CD8-positive, alpha-beta memory T cell (primary cell): ENCODE data around the gene SLC4A9. TPM values are rescaled to one million over a fixed set of nuclear protein-coding genes. Genes with fewer than 3 reads are reported as not detected.

Experiments used
- CTCF ChIA-PET: fragments of 350-600 bp; sonication (Branson Sonifier 250); formaldehyde crosslinking; loops from one replicate; lab custom pipeline; 2021; ENCODE audit warnings: antibody characterized with exemption; lab: Charles Lee
- POLR2A ChIA-PET: fragments of 350-600 bp; sonication (Branson Sonifier 250); formaldehyde crosslinking; loops from one replicate; lab custom pipeline; 2021; ENCODE audit warnings: antibody characterized with exemption; lab: Charles Lee
- DNase-seq, 5 donors: peaks; one replicate each; pipeline versions ENCODE4 v3.0.0 to v3.0.0-alpha.2; 2020 to 2022; ENCODE audit warnings: mixed read lengths in 1 of 5
- H3K27ac ChIP-seq: one replicate; pipeline ENCODE4 v1.7.0; 2013; ENCODE audit warnings: low read depth, mild to moderate bottlenecking, low read length, moderate library complexity
- H3K27me3 ChIP-seq: 2 replicates; pipeline ENCODE4 v1.7.0; 2013; ENCODE audit warnings: low read length, mild to moderate bottlenecking; ENCODE audit not compliant: insufficient read depth, poor library complexity, severe bottlenecking
- H3K36me3 ChIP-seq: 2 replicates; pipeline ENCODE4 v1.7.0; 2013; ENCODE audit warnings: mild to moderate bottlenecking, low read length, moderate library complexity; ENCODE audit not compliant: insufficient read depth
- H3K4me1 ChIP-seq: 2 replicates; pipeline ENCODE4 v1.7.0; 2013; ENCODE audit warnings: mild to moderate bottlenecking, low read length, moderate library complexity; ENCODE audit not compliant: insufficient read depth
- H3K4me3 ChIP-seq: 2 replicates; pipeline ENCODE4 v1.7.0; 2013; ENCODE audit warnings: mild to moderate bottlenecking, low read length
- H3K9me3 ChIP-seq: 2 replicates; pipeline ENCODE4 v1.7.0; 2013; ENCODE audit warnings: mild to moderate bottlenecking, low read length
- H3K27ac Mint-ChIP-seq, 8 donors: one replicate each; pipeline ENCODE4 v1.8.0; 2020 to 2021; ENCODE audit warnings: mixed read lengths in 8 of 8, mild to moderate bottlenecking in 6 of 8, inconsistent platforms in 3 of 8, moderate library complexity in 3 of 8
- H3K27me3 Mint-ChIP-seq, 2 donors: one replicate each; pipeline ENCODE4 v1.8.0; 2020 to 2021; ENCODE audit warnings: mixed read lengths in 2 of 2, mild to moderate bottlenecking in 1 of 2, moderate library complexity in 1 of 2
- H3K36me3 Mint-ChIP-seq, 3 donors: one replicate each; pipeline ENCODE4 v1.8.0; 2020 to 2021; ENCODE audit warnings: mixed read lengths in 3 of 3, inconsistent platforms in 1 of 3, mild to moderate bottlenecking in 1 of 3
- H3K4me1 Mint-ChIP-seq, 3 donors: one replicate each; pipeline ENCODE4 v1.8.0; 2020 to 2021; ENCODE audit warnings: mixed read lengths in 3 of 3, inconsistent platforms in 1 of 3, mild to moderate bottlenecking in 1 of 3
- H3K4me3 Mint-ChIP-seq, 7 donors: one replicate each; pipeline ENCODE4 v1.8.0; 2020 to 2021; ENCODE audit warnings: mixed read lengths in 7 of 7, mild to moderate bottlenecking in 6 of 7, moderate library complexity in 4 of 7, inconsistent platforms in 2 of 7
- H3K9me3 Mint-ChIP-seq, 5 donors: one replicate each; pipeline ENCODE4 v1.8.0; 2020 to 2022; ENCODE audit warnings: mixed read lengths in 5 of 5, mild to moderate bottlenecking in 3 of 5, moderate library complexity in 2 of 5, inconsistent platforms in 1 of 5
- polyA plus RNA-seq: library from polyadenylated mRNA; unstranded; fragments of 300-500 nt; fragmentation: Illumina TruSeq; gene quantifications from one replicate; pipeline ENCODE4 v1.2.3, GENCODE V29; 2021
- total RNA-seq, 2 experiments: library from RNA; stranded (reverse); gene quantifications; one replicate each; pipeline ENCODE4 v1.2.3, GENCODE V29; 2021

The SLC4A9 gene
- total and polyA plus RNA-seq, 3 experiments from 2014 or later = not detected

DNA sequence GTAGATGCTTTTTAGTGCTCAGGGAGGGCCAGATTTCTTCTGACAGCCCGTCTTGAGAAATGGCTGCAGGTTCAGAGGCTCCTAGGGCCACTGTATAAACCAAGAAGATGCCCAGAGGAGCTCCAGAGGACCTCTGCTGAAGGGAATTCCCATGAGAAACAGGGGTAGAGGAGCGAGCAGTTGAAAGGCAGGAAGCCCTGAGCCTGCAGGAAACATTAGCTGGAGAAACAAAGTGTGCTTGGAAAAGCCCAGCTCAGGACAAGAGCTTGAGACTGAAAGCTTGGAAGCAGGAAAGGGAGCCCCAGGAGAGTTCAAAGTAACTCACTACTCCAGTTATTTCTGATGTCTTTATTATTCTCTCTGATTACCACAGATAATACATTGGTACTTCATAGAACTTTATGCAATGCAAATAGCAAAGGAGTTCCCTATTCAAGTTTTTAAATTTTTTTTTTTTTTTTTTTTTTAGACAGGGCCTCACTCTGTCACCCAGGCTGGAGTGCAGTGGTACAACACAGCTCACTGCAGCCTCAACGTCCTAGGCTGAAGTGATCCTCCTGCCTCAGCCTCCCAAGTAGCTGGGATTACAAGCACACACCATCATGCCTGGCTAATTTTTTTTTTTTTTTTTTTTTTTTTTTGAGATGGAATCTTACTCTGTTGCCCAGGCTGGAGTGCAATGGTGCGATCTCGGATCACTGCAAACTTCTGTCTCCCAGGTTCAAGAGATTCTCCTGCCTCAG lies 30.1 kb upstream of the SLC4A9 start:
- ChIA-PET CTCF (interaction anchor here (0.7 to 1.0 kb wide), 3 partner anchors 9 to 1300 kb away, joined by 3 to 4 read pairs (median 3); no protein-coding TSS in a partner anchor), POLR2A (no interaction called here)
- Histone ChIP-seq H3K4me3 (no peak overlapping the region), H3K27ac (no peak overlapping the region), H3K36me3 (no peaks in the 10 kb centered on the region), H3K4me1 (no peaks in the 10 kb centered on the region), H3K27me3 (no peaks in the 10 kb centered on the region), H3K9me3 (no peaks in the 10 kb centered on the region)
- no peak for DNase-seq
- no peak overlapping the region for H3K27ac Mint-ChIP-seq
- H3K9me3 Mint-ChIP-seq = no peaks in the 10 kb centered on the region
- no peaks in the 10 kb centered on the region for H3K36me3 Mint-ChIP-seq
- no peaks in the 10 kb centered on the region for H3K4me1 Mint-ChIP-seq
- H3K4me3 Mint-ChIP-seq = no peak overlapping the region
- peaks cover 4 to 13% of the 10 kb centered on the region in 2 donors for H3K27me3 Mint-ChIP-seq

DNA sequence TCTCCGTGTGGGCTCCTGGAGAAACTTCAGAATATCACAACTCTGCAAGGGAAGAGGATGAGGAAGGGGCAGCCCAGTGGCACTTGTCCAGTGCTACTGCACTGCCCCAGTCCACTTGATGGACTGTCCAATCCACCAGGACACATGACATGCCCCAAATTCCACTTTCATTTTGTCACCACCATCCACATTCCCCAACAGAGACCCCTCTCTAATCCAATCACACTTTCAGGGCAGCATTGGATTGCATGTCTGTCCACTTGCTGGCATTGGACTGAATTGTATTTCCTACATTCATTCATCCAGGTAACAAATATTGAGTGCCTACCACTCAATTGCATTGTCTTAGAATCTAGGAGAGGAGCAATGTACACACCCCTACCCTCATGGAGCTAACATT lies 28.4 kb upstream of the SLC4A9 start:
- POLR2A ChIA-PET = no interaction called here
- CTCF ChIA-PET = no interaction called here

DNA sequence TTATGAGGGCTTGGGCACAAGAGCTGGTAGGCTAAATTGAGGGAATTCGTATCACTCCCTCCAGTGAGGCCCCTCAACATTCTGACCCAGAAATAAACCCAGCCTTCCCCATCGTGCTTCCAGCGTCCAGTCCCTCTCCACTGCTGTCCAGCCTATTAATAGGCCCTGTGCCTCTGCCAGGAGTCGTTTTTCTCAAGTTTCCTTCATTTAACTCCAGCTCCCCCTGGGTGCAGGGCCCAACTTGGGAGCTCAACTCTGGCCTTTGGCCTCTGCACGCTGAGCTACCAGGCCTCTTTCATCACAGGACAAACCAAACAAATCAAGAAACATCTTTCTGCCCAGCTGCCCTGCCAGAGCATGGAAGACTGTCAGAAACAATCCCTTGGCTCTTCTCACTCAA lies 23.6 kb upstream of the SLC4A9 start:
- peaks cover under 1% of the 10 kb centered on the region for H3K4me1 ChIP-seq
- no peak overlapping the region for H3K4me3 Mint-ChIP-seq
- H3K9me3 ChIP-seq = no peaks in the 10 kb centered on the region
- no peak for DNase-seq
- H3K36me3 ChIP-seq = no peaks in the 10 kb centered on the region
- ChIA-PET CTCF (interaction anchor here (1.0 to 3.1 kb wide), 3 partner anchors 15 to 96 kb away, joined by 4 to 9 read pairs (median 6); no protein-coding TSS in a partner anchor), POLR2A (no interaction called here)
- H3K27me3 ChIP-seq = no peaks in the 10 kb centered on the region
- H3K27me3 Mint-ChIP-seq = peaks cover 0 to 4% of the 10 kb centered on the region in 2 donors
- H3K27ac ChIP-seq = no peak overlapping the region
- no peak overlapping the region for H3K4me3 ChIP-seq
- H3K4me1 Mint-ChIP-seq = no peaks in the 10 kb centered on the region
- no peaks in the 10 kb centered on the region for H3K9me3 Mint-ChIP-seq
- H3K27ac Mint-ChIP-seq = no peak overlapping the region
- no peaks in the 10 kb centered on the region for H3K36me3 Mint-ChIP-seq

More for the DNA sequence above, 28.4 kb upstream of the SLC4A9 start:
- Mint-ChIP-seq H3K9me3 (no peaks in the 10 kb centered on the region), H3K36me3 (no peaks in the 10 kb centered on the region), H3K4me1 (no peaks in the 10 kb centered on the region), H3K27me3 (peaks cover 4 to 13% of the 10 kb centered on the region in 2 donors), H3K4me3 (no peak overlapping the region), H3K27ac (no peak overlapping the region)
- Histone ChIP-seq H3K27ac (no peak overlapping the region), H3K27me3 (no peaks in the 10 kb centered on the region), H3K36me3 (no peaks in the 10 kb centered on the region), H3K4me3 (no peak overlapping the region), H3K9me3 (no peaks in the 10 kb centered on the region), H3K4me1 (no peaks in the 10 kb centered on the region)
- no peak for DNase-seq

DNA sequence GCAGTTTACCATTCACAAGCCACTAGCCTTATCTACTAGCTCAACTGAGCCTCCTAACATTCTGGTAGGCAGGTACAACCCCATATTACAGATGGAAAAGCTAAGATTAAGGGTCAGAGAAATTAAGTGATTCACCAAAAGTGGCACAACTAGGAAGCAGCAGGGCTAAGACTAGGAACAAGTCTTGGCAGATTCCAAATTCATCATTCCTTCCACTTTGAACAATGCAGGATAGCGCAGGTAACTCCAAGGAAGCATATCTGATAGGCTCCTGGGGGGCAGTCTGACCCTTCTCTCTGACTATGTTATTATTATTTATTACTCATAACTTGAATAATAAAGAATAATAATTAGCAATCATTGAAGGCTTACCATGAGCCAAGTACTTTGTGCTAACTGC lies 22.1 kb upstream of the SLC4A9 start:
- Histone ChIP-seq H3K27me3 (no peaks in the 10 kb centered on the region), H3K4me1 (peaks cover 16% of the 10 kb centered on the region), H3K9me3 (no peaks in the 10 kb centered on the region), H3K36me3 (no peaks in the 10 kb centered on the region), H3K4me3 (no peak overlapping the region), H3K27ac (no peak overlapping the region)
- no peaks in the 10 kb centered on the region for H3K36me3 Mint-ChIP-seq
- H3K4me1 Mint-ChIP-seq = peaks cover 11 to 12% (median 11%) of the 10 kb centered on the region in 3 donors
- no peak overlapping the region for H3K27ac Mint-ChIP-seq
- no peak for DNase-seq
- CTCF ChIA-PET = interaction anchor here (1.2 to 3.1 kb wide), 3 partner anchors 9 to 94 kb away, joined by 3 to 9 read pairs (median 6); partner anchors contain the start of gene HBEGF
- H3K27me3 Mint-ChIP-seq = peaks cover 0 to 2% of the 10 kb centered on the region in 2 donors
- POLR2A ChIA-PET = no interaction called here
- H3K4me3 Mint-ChIP-seq = no peak overlapping the region
- no peaks in the 10 kb centered on the region for H3K9me3 Mint-ChIP-seq

DNA sequence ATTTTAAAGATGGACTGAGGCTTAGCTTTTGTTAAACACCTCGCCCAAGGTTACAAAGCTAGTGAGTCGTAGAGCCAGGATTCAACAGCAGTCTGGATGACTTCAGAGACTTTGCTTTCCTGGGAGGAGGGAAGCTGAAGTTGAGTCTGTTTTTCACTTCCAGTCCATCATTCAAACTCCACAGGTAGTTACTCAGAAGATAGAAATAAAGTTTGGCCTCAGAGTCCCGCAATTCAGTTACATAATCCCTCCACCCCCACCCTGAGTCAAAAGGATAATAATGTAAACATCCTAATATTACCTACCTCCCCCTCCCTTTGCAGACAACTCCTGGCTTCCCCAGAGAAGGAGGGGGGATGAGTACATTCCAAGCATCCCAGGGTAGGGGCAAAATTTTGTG lies 21.7 kb upstream of the SLC4A9 start:
- H3K27ac ChIP-seq = no peak overlapping the region
- peaks cover 0 to 2% of the 10 kb centered on the region in 2 donors for H3K27me3 Mint-ChIP-seq
- no peaks in the 10 kb centered on the region for H3K9me3 ChIP-seq
- H3K9me3 Mint-ChIP-seq = no peaks in the 10 kb centered on the region
- H3K36me3 ChIP-seq = no peaks in the 10 kb centered on the region
- POLR2A ChIA-PET = no interaction called here
- CTCF ChIA-PET = interaction anchor here (1.2 to 3.1 kb wide), 3 partner anchors 8 to 94 kb away, joined by 3 to 9 read pairs (median 6); partner anchors contain the start of gene HBEGF
- H3K4me3 Mint-ChIP-seq = no peak overlapping the region
- peaks cover 20% of the 10 kb centered on the region for H3K4me1 ChIP-seq
- DNase-seq = no peak
- no peaks in the 10 kb centered on the region for H3K36me3 Mint-ChIP-seq
- H3K27me3 ChIP-seq = no peaks in the 10 kb centered on the region
- peaks cover 13 to 16% (median 15%) of the 10 kb centered on the region in 3 donors for H3K4me1 Mint-ChIP-seq
- no peak overlapping the region for H3K27ac Mint-ChIP-seq
- no peak overlapping the region for H3K4me3 ChIP-seq

DNA sequence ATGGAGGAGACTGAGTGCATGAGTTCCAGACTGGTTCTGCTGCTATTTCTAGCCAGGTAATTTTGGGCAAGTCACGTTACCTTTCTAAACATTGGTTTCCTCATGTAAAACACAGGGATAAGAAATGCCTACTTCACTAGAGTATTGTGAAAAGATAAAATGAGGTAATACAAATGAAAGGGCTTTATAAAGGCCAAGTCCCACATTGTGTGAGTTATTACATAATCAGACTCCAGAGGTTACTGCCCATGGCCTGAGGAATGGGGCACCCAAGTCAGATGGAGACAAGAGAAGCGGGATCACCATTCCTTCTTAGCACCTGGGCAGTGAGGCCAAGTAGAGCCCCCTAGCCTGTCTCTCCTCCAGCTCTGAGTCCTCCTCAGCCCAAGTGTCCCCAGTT lies 21.1 kb upstream of the SLC4A9 start:
- DNase-seq = no peak
- Histone ChIP-seq H3K4me3 (no peak overlapping the region), H3K27ac (no peak overlapping the region), H3K36me3 (no peaks in the 10 kb centered on the region), H3K4me1 (peaks cover 25% of the 10 kb centered on the region), H3K9me3 (no peaks in the 10 kb centered on the region), H3K27me3 (no peaks in the 10 kb centered on the region)
- peaks cover 0 to under 1% of the 10 kb centered on the region in 2 donors for H3K27me3 Mint-ChIP-seq
- no peaks in the 10 kb centered on the region for H3K9me3 Mint-ChIP-seq
- H3K4me3 Mint-ChIP-seq = no peak overlapping the region
- no peaks in the 10 kb centered on the region for H3K36me3 Mint-ChIP-seq
- ChIA-PET POLR2A (no interaction called here), CTCF (interaction anchor here (2.1 to 3.1 kb wide), 2 partner anchors 8 to 13 kb away, joined by 6 to 9 read pairs; partner anchors contain the start of gene HBEGF)
- peaks cover 13 to 18% (median 15%) of the 10 kb centered on the region in 3 donors for H3K4me1 Mint-ChIP-seq
- H3K27ac Mint-ChIP-seq = peak overlapping the region in 1 of 8 donors; percentile 29

DNA sequence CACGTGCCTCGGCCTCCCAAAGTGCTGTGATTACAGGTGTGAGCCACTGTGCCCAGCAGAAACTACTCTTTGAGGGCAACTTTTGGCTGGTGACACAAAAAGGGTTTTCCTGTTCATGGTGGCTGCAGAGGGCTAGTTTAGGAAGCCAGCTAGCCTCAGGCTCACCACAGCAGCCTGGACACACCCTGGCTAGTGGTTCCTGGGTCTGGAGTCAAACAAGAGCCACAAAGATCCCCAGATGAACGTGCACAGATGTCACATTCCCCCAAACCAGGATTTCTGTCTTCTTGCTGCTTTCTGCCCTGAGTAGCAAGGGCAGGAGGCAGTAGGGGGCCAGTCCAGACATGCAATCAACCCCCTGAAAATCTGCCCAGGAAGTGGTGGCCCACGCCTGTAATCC lies 20.4 kb upstream of the SLC4A9 start:
- CTCF ChIA-PET = interaction anchor here (3.1 kb wide), 1 partner anchor 12 kb away, joined by 9 read pairs; no protein-coding TSS in a partner anchor
- Histone ChIP-seq H3K36me3 (no peaks in the 10 kb centered on the region), H3K27me3 (no peaks in the 10 kb centered on the region), H3K4me1 (peaks cover 25% of the 10 kb centered on the region), H3K4me3 (no peak overlapping the region), H3K27ac (no peak overlapping the region), H3K9me3 (no peaks in the 10 kb centered on the region)
- POLR2A ChIA-PET = no interaction called here
- H3K27me3 Mint-ChIP-seq = peaks cover 0 to 3% of the 10 kb centered on the region in 2 donors
- peaks cover 16 to 20% (median 18%) of the 10 kb centered on the region in 3 donors for H3K4me1 Mint-ChIP-seq
- no peaks in the 10 kb centered on the region for H3K36me3 Mint-ChIP-seq
- H3K9me3 Mint-ChIP-seq = no peaks in the 10 kb centered on the region
- DNase-seq = no peak
- no peak overlapping the region for H3K4me3 Mint-ChIP-seq
- peak overlapping the region in 1 of 8 donors; percentile 55 for H3K27ac Mint-ChIP-seq

DNA sequence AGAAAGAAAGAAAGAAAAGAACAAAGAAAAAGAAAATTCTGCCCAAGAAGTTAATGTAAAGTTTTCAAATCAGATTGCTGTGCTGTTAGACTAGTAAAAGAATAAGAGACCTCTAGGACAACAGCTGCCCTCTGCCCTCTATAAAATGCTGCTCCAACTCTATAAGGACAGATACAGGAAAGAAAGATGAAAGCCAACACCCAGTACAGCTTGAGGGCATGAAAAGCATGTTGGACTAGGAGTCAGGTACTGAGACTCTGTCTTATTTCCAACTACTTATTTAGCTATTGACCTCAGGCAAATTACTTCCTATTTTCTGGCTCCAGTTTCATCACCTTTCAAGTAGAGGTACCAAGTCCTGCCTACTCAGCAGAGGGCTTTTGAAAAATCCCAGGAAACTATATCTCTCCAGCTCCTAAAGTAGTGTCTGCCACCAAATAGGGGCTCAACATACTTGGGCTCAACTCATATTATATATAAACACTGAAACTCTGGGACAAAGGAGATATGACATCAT lies 19.3 kb upstream of the SLC4A9 start:
- H3K4me3 ChIP-seq = no peak overlapping the region
- Mint-ChIP-seq H3K9me3 (no peaks in the 10 kb centered on the region), H3K27ac (no peak overlapping the region), H3K36me3 (no peaks in the 10 kb centered on the region), H3K4me3 (no peak overlapping the region), H3K27me3 (peaks cover 3 to 4% of the 10 kb centered on the region in 2 donors), H3K4me1 (peaks cover 18 to 24% (median 22%) of the 10 kb centered on the region in 3 donors)
- CTCF ChIA-PET = interaction anchor here (1.3 to 1.9 kb wide), 2 partner anchors 11 kb away, joined by 3 to 6 read pairs; no protein-coding TSS in a partner anchor
- DNase-seq = no peak
- peaks cover 31% of the 10 kb centered on the region for H3K4me1 ChIP-seq
- POLR2A ChIA-PET = no interaction called here
- no peak overlapping the region for H3K27ac ChIP-seq
- H3K27me3 ChIP-seq = no peaks in the 10 kb centered on the region
- H3K36me3 ChIP-seq = no peaks in the 10 kb centered on the region
- H3K9me3 ChIP-seq = no peaks in the 10 kb centered on the region
